ENCODE data around the gene CPT1C. TPM values are rescaled to one million over a fixed set of nuclear protein-coding genes. Genes with fewer than 3 reads are reported as not detected.
A peak's percentile ranks its signal among the peaks of the same experiment; 100 is the strongest.

The CPT1C gene
- total RNA-seq, 2 experiments from 2014 or later = 2.1 to 4.1 TPM

GRCh38 chr19:49654581-49654980 is 36.3 kb upstream of the CPT1C start:
- POLR2A ChIA-PET = interaction anchor here (0.5 to 1.4 kb wide), 3 partner anchors 11 to 953 kb away, joined by 3 to 6 read pairs (median 4); no protein-coding TSS in a partner anchor
- DNase-seq = no peak
- Mint-ChIP-seq H3K4me3 (no peak overlapping the region), H3K36me3 (peaks cover 8% of the 10 kb centered on the region), H3K27me3 (no peaks in the 10 kb centered on the region), H3K4me1 (no peaks in the 10 kb centered on the region), H3K27ac (no peak overlapping the region), H3K9me3 (no peaks in the 10 kb centered on the region)
- ATAC-seq (ENCODE audit: low read depth) = no peak

- H3K27me3 Mint-ChIP-seq = no peaks in the 10 kb centered on the region
- ATAC-seq (ENCODE audit: low read depth) = no peak
- no peaks in the 10 kb centered on the region for H3K4me1 Mint-ChIP-seq
- DNase-seq = no peak
- H3K36me3 Mint-ChIP-seq = peaks cover 8% of the 10 kb centered on the region
- POLR2A ChIA-PET = interaction anchor here (0.6 to 1.5 kb wide), 3 partner anchors 9 to 16 kb away, joined by 3 read pairs; partner anchors contain the start of genes BCL2L12, IRF3, RRAS and SCAF1
- H3K9me3 Mint-ChIP-seq = no peaks in the 10 kb centered on the region
- H3K27ac Mint-ChIP-seq = no peak overlapping the region
- H3K4me3 Mint-ChIP-seq = no peak overlapping the region
Observed at GRCh38 chr19:49655570-49656455, 35.1 kb upstream of the CPT1C start.

- H3K9me3 Mint-ChIP-seq = no peaks in the 10 kb centered on the region
- no peaks in the 10 kb centered on the region for H3K27me3 Mint-ChIP-seq
- no peak for DNase-seq
- peaks cover 7% of the 10 kb centered on the region for H3K36me3 Mint-ChIP-seq
- H3K27ac Mint-ChIP-seq = no peak overlapping the region
- H3K4me1 Mint-ChIP-seq = no peaks in the 10 kb centered on the region
- POLR2A ChIA-PET = interaction anchor here (0.6 to 1.5 kb wide), 3 partner anchors 9 to 16 kb away, joined by 3 read pairs; partner anchors contain the start of genes BCL2L12, IRF3, RRAS and SCAF1
- ATAC-seq (ENCODE audit: low read depth) = no peak
- no peak overlapping the region for H3K4me3 Mint-ChIP-seq
Observed at GRCh38 chr19:49656456-49657109, 34.3 kb upstream of the CPT1C start.

DNA sequence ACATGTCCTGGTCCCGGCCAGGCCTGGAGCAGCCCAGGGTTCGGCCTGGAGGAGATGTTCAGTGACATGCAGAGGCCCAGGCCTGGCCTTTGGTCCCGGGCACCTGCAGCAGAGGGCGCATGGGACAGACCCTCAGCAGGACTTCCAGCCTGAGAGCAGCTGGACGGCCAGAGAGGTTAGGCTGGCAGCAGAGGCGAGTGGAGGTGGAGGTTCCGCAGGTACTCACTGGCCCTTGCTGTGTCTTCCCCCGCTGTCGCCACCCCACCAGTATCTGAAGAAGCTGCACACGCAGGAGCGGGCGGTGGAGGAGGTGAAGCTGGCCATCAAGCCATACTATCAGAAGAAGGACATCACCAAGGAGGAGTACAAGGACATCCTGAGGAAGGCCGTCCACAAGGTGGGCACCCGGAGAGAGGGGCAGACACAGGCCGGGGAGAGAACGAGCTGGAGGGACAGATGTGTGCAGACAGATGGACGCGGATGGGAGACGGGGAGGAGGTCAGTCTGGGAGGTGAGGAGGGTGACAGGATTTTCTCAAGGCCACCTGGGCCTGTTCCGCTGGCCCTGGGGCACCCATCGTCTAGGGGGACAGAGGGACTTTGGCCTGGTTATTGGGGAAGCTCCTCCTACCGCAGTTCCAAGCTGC is 33.3 kb upstream of the CPT1C start:
- ATAC-seq (ENCODE audit: low read depth) = no peak
- no peak overlapping the region for H3K4me3 Mint-ChIP-seq
- H3K36me3 Mint-ChIP-seq = peaks cover 8% of the 10 kb centered on the region
- H3K4me1 Mint-ChIP-seq = no peaks in the 10 kb centered on the region
- no peak for DNase-seq
- no peaks in the 10 kb centered on the region for H3K27me3 Mint-ChIP-seq
- POLR2A ChIA-PET = interaction anchor here (0.5 to 1.4 kb wide), 3 partner anchors 9 to 130 kb away, joined by 3 to 6 read pairs (median 4); partner anchors contain the start of gene RCN3
- no peak overlapping the region for H3K27ac Mint-ChIP-seq
- no peaks in the 10 kb centered on the region for H3K9me3 Mint-ChIP-seq

- no peak for ATAC-seq (ENCODE audit: low read depth)
- Mint-ChIP-seq H3K36me3 (peaks cover 8% of the 10 kb centered on the region), H3K4me1 (peaks cover 5% of the 10 kb centered on the region)
Observed at GRCh38 chr19:49658139-49658517, 32.8 kb upstream of the CPT1C start.

DNA sequence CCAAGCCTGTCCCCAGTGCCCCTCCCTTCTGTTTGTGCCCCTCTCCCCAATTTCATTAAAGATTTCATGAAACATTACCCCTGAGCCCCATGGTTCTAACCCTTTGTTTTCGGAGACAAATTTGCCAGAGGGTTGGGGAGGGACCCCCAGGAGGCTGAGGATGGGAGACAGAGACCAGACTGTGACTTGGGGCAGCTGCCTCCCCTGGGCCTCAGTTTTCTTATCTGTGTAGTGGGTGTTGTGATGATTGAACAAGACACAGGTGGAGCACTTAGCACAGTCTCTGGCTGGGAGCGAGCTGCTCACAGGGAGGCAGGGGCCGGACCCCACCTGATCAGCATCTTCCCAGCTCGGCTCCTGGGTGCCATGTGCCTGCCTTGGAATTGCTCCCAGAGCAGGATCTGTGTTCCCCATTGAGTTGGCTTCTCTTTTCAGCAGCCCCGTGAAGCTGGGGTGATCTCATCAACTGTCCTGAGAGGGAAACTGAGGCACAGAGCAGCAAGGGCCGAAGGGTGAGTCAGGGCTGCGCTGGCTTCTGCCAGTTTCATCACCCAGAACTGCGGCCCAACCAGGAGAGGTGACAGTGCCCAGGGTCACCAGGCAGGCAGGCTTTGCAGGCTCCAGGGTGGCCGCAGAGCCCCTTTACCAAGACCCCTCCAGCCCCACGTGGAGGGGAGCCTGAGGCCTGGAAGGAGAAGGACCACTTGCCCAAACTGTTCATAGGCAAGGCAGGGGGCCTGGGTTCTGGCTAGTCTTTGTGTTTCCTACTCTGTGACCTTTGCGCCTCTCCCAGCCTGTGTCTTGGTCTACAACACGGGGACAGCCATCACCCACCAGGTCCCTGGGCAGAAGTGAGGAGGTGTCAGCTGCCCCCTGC is 32.1 kb upstream of the CPT1C start:
- no peak overlapping the region for H3K27ac Mint-ChIP-seq
- peaks cover 8% of the 10 kb centered on the region for H3K36me3 Mint-ChIP-seq
- ATAC-seq (ENCODE audit: low read depth) (no peak), DNase-seq (no peak)
- peaks cover 6% of the 10 kb centered on the region for H3K4me1 Mint-ChIP-seq
- H3K4me3 Mint-ChIP-seq = no peak overlapping the region
- no peaks in the 10 kb centered on the region for H3K9me3 Mint-ChIP-seq
- H3K27me3 Mint-ChIP-seq = no peaks in the 10 kb centered on the region
- POLR2A ChIA-PET = interaction anchor here (1.4 kb wide), 1 partner anchor 10 kb away, joined by 6 read pairs; no protein-coding TSS in a partner anchor

More at GRCh38 chr19:49658139-49658517, 32.8 kb upstream of the CPT1C start:
- no peaks in the 10 kb centered on the region for H3K27me3 Mint-ChIP-seq
- POLR2A ChIA-PET = interaction anchor here (1.4 kb wide), 1 partner anchor 9 kb away, joined by 6 read pairs; no protein-coding TSS in a partner anchor
- DNase-seq = no peak
- H3K4me3 Mint-ChIP-seq = no peak overlapping the region
- H3K27ac Mint-ChIP-seq = no peak overlapping the region
- no peaks in the 10 kb centered on the region for H3K9me3 Mint-ChIP-seq

DNA sequence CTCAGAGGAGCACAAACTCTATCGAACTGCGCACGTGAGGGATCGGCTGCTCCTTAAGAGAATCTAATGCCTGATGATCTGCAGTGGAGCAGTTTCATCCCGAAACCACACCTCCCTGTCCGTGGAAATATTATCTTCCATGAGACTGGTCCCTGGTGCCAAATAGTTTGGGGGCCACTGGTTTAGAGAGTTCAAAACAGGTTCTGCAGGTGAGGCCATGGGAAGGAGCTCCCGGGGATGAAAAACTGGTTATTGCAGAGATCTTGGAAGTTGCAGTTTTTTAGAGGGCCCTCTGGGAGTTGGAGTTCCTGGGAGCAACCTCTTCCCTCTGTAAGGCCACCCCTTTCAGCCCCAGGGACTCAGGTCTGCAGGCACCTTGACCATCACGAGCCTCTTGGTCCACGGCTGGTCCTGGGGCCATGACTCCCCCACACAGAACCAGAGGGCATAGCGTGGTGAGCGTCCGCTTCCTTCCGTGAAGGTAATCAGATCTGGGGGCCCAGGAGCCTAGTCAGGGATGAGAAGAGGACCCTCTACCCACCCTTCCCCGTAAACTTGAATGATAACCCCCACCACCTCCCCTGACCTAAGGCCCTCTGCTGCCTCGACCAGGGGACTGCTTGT is 30.5 kb upstream of the CPT1C start:
- POLR2A ChIA-PET = interaction anchor here (1.0 to 1.3 kb wide), 3 partner anchors 12 to 20 kb away, joined by 3 to 5 read pairs (median 3); no protein-coding TSS in a partner anchor

DNA sequence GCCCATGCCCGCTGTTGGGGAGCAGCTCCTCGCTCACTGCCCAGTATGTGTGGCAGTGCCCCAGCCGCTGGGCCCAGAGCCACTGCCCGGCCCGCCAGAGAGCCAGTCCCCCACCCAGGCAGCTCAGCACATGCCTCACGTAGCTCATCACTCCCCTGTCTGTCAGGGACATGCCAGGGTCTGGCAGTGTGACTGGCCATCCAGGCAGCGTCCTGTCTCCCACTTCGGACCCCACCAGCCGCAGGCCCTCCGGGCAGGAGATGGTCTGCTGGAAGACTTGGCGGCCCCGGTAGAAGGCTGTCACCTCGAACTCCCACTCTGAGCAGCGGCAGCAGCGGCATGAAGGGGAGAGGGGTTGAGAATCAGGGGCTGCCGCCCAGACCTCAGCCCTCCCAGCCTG is 28.9 kb upstream of the CPT1C start:
- peaks cover 5% of the 10 kb centered on the region for H3K36me3 Mint-ChIP-seq
- no peak overlapping the region for H3K4me3 Mint-ChIP-seq
- no peak for ATAC-seq (ENCODE audit: low read depth)
- H3K27me3 Mint-ChIP-seq = no peaks in the 10 kb centered on the region
- H3K27ac Mint-ChIP-seq = no peak overlapping the region
- peaks cover 17% of the 10 kb centered on the region for H3K4me1 Mint-ChIP-seq
- H3K9me3 Mint-ChIP-seq = no peaks in the 10 kb centered on the region
- POLR2A ChIA-PET = interaction anchor here (1.3 to 3.9 kb wide), 2 partner anchors 19 to 21 kb away, joined by 3 to 46 read pairs; partner anchors contain the start of genes RRAS and SCAF1
- no peak for DNase-seq

More for the DNA sequence above, 30.5 kb upstream of the CPT1C start:
- Mint-ChIP-seq H3K27ac (no peak overlapping the region), H3K9me3 (no peaks in the 10 kb centered on the region), H3K36me3 (peaks cover 8% of the 10 kb centered on the region), H3K4me3 (no peak overlapping the region), H3K4me1 (peaks cover 13% of the 10 kb centered on the region), H3K27me3 (no peaks in the 10 kb centered on the region)
- ATAC-seq (ENCODE audit: low read depth) (no peak), DNase-seq (no peak)

DNA sequence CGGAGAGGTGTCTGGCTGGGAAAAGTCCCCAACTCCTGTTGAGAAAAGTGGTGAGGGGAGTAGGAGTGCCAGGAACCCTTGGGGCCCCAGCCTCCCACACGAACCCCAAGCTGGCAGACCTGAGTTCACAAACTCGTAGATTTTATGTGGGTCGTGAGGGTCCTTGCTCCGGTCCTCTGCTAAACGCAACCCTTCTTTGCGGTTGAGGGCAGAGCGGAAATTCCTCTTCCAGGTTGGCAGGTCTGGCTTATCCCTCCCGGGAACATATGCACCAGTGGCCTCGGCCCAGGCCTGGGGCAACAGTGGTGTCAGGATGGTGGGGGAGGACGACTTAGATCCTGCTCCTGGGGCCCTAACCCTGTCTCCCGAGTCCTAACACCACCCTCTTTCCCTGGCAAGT is 27.7 kb upstream of the CPT1C start:
- DNase-seq = no peak

DNA sequence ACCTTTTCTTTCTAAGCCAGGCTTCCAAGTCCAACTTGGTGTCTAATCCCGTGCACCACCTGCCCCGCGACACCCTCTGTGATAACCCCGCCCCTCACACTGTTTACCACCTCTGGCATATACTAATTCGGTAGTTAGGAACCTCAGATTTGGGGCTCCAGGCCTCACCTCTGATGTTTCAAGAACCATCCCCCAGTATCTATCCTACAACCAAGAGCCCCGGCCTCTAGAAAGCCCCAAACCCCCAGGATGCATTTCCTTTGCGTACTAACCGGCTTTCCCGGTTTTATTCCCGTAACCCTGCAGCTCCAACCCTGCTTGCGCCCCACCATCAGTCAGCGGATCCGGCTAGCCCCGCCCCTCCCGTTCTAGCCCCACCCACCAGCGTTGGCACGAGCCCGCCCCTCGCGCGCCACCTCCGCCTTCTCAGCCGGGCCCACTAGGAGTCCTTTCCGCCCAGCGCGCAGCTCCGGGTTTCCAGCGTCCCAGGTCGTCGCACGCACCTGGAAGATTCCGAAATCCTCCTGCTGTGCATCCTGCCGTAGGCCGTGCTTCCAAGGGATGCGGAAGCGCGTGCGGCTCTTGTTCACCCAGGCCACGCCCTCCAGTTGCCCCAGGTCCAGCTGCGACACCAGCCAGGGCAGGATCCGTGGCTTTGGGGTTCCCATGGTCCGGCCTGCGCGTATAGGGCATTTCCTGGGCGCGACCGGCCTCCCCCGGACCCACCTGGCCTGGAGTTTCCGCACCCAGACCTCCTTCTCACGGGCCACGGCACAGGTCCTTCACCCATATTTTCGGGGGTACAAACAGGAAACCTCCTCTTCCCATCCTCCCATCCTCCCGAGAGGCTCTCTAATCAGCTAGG is 26.5 kb upstream of the CPT1C start:
- Mint-ChIP-seq H3K36me3 (peaks cover 2% of the 10 kb centered on the region), H3K4me1 (peaks cover 25% of the 10 kb centered on the region), H3K27ac (peak overlapping the region; percentile 93), H3K9me3 (no peaks in the 10 kb centered on the region), H3K27me3 (no peaks in the 10 kb centered on the region), H3K4me3 (peak overlapping the region; percentile 94)
- ATAC-seq (ENCODE audit: low read depth) = peak; percentile 59
- POLR2A ChIA-PET = interaction anchor here (0.6 to 3.9 kb wide), 12 partner anchors 8 to 169 kb away, joined by 3 to 46 read pairs (median 3); partner anchors contain the start of genes NOSIP, PRMT1, PRR12 and PRRG2
- peak; percentile 90 for DNase-seq

More for the DNA sequence above, 27.7 kb upstream of the CPT1C start:
- H3K4me1 Mint-ChIP-seq = peaks cover 23% of the 10 kb centered on the region
- peak overlapping the region; percentile 94 for H3K4me3 Mint-ChIP-seq
- no peaks in the 10 kb centered on the region for H3K9me3 Mint-ChIP-seq
- H3K27ac Mint-ChIP-seq = peak overlapping the region; percentile 93
- ATAC-seq (ENCODE audit: low read depth) = no peak
- H3K36me3 Mint-ChIP-seq = peaks cover 2% of the 10 kb centered on the region
- no peaks in the 10 kb centered on the region for H3K27me3 Mint-ChIP-seq
- POLR2A ChIA-PET = interaction anchor here (1.2 to 3.9 kb wide), 3 partner anchors 14 to 83 kb away, joined by 3 to 46 read pairs (median 23); partner anchors contain the start of genes NOSIP, PRMT1, RRAS and SCAF1

- peak overlapping the region; percentile 93 for H3K27ac Mint-ChIP-seq
- H3K36me3 Mint-ChIP-seq = peaks cover 2% of the 10 kb centered on the region
- no peak for DNase-seq
- H3K9me3 Mint-ChIP-seq = no peaks in the 10 kb centered on the region
- POLR2A ChIA-PET = interaction anchor here (0.6 to 3.9 kb wide), 11 partner anchors 9 to 169 kb away, joined by 3 to 46 read pairs (median 3); partner anchors contain the start of genes PRMT1, PRR12, PRRG2 and RCN3
- no peak for ATAC-seq (ENCODE audit: low read depth)
- peak overlapping the region; percentile 94 for H3K4me3 Mint-ChIP-seq
- no peaks in the 10 kb centered on the region for H3K27me3 Mint-ChIP-seq
- peaks cover 25% of the 10 kb centered on the region for H3K4me1 Mint-ChIP-seq
Observed at GRCh38 chr19:49665036-49665350, 25.9 kb upstream of the CPT1C start.

Measured in activated naive CD8-positive, alpha-beta T cell treated with anti-CD3 and anti-CD28 coated beads, Interleukin-2, amount 10 ng/mL, durations not matched to agents 7 days and 5 days (primary cell).